ENCODE data around the gene IBA57.

Gene IBA57

DNA sequence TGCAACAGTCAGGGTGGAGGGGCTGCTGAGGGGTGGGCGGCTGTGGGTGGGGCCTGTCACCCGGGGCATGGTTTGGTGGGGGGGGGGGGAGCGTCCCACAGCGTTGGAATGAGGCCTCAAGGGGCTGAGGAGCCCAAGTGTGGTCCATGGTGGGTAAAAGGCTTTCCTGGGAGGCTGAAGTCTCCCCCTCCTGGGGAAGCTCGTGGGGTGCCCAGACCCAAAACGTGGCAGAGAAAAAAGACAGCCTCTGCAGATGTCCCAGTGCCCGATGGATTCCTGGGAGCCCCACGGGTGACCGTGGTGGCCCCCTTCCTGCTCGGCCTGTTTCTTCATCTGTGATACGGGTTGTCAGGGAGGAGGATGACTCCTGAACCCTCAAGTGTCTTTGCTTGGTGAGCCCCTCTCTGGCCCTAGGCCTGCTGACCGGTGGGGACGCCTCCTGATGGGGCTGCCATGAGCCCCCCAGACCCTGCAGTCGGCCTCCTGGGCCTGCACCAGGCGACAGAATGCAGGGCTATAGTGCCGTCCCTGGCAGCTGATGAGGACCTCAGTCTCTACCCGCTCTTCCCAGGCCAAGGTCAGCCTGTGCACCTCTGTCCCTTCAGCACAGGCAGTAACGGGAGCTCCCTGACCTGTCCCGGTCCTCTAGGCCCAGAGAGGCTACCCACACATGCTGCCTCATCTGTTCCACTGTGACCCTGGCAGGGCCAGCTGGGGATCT lies 43.4 kb downstream of the IBA57 start:
- peaks cover 0 to 61% of the 10 kb centered on the region in 2 donors for H3K27me3 ChIP-seq
- peak in 1 of 2 donors; percentile 60 for DNase-seq

GRCh38 chr1:228209657-228210056 lies 44.1 kb downstream of the IBA57 start:
- Histone ChIP-seq H3K4me1 (peaks cover 0 to 22% (median 18%) of the 10 kb centered on the region in 4 donors), H3K27ac (no peak overlapping the region), H3K4me3 (no peak overlapping the region), H3K36me3 (no peaks in the 10 kb centered on the region), H3K9me3 (no peaks in the 10 kb centered on the region), H3K27me3 (peaks cover 0 to 64% of the 10 kb centered on the region in 2 donors)
- no peak for DNase-seq
- intact Hi-C loops (cut with DNase I; ENCODE audit: low total_unique reads) = loop anchor here (10.0 kb wide), 1 partner anchor 195 kb away; the partner anchor contains the start of gene TRIM11
- TF ChIP-seq, protein P1, sequence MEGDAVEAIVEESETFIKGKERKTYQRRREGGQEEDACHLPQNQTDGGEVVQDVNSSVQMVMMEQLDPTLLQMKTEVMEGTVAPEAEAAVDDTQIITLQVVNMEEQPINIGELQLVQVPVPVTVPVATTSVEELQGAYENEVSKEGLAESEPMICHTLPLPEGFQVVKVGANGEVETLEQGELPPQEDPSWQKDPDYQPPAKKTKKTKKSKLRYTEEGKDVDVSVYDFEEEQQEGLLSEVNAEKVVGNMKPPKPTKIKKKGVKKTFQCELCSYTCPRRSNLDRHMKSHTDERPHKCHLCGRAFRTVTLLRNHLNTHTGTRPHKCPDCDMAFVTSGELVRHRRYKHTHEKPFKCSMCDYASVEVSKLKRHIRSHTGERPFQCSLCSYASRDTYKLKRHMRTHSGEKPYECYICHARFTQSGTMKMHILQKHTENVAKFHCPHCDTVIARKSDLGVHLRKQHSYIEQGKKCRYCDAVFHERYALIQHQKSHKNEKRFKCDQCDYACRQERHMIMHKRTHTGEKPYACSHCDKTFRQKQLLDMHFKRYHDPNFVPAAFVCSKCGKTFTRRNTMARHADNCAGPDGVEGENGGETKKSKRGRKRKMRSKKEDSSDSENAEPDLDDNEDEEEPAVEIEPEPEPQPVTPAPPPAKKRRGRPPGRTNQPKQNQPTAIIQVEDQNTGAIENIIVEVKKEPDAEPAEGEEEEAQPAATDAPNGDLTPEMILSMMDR (IDR thresholded peaks at IDR 0.05) = no peak

More for the DNA sequence above, 43.4 kb downstream of the IBA57 start:
- peaks cover 0 to 18% (median 15%) of the 10 kb centered on the region in 4 donors for H3K4me1 ChIP-seq
- H3K9me3 ChIP-seq = no peaks in the 10 kb centered on the region
- no peaks in the 10 kb centered on the region for H3K36me3 ChIP-seq
- H3K27ac ChIP-seq = no peak overlapping the region
- H3K4me3 ChIP-seq = no peak overlapping the region
- intact Hi-C loops (cut with DNase I; ENCODE audit: low total_unique reads) = no loop called here
- TF ChIP-seq, protein P1 (IDR thresholded peaks at IDR 0.05) = no peak

- Histone ChIP-seq H3K36me3 (no peaks in the 10 kb centered on the region), H3K27me3 (peaks cover 0 to 64% of the 10 kb centered on the region in 2 donors), H3K4me1 (peaks cover 0 to 22% (median 18%) of the 10 kb centered on the region in 4 donors), H3K4me3 (no peak overlapping the region), H3K9me3 (no peaks in the 10 kb centered on the region), H3K27ac (no peak overlapping the region)
- intact Hi-C loops (cut with DNase I; ENCODE audit: low total_unique reads) = loop anchor here (10.0 kb wide), 1 partner anchor 195 kb away; the partner anchor contains the start of gene TRIM11
- TF ChIP-seq, protein P1 (IDR thresholded peaks at IDR 0.05) = no peak
- peak in 1 of 2 donors; percentile 51 for DNase-seq
Measured at GRCh38 chr1:228210076-228210651, 44.6 kb downstream of the IBA57 start.

- Histone ChIP-seq H3K27ac (no peak overlapping the region), H3K27me3 (peaks cover 0 to 64% of the 10 kb centered on the region in 2 donors), H3K4me3 (no peak overlapping the region), H3K36me3 (no peaks in the 10 kb centered on the region), H3K9me3 (no peaks in the 10 kb centered on the region), H3K4me1 (peaks cover 0 to 22% (median 18%) of the 10 kb centered on the region in 4 donors)
- TF ChIP-seq, protein P1 (IDR thresholded peaks at IDR 0.05) = no peak
- intact Hi-C loops (cut with DNase I; ENCODE audit: low total_unique reads) = loop anchor here (10.0 kb wide), 1 partner anchor 194 kb away; the partner anchor contains the start of gene TRIM11
- DNase-seq = peak in 1 of 2 donors; percentile 44
Measured at GRCh38 chr1:228210712-228211530, 45.3 kb downstream of the IBA57 start.

All from tibial artery (tissue), 4 donors.